Brain pericyte (primary cell): ENCODE measurements around the gene RFC4.
"Not testable (repeated sequence)": the region's sequence is repeated elsewhere in the genome, so short reads cannot be mapped to it uniquely, and the experiment has no call there.

Experiments
- DNase-seq: peaks from one replicate; pipeline ENCODE4 v3.0.0-alpha.2; 2012; ENCODE audit warnings: low read depth, low spot score

Gene RFC4

DNA sequence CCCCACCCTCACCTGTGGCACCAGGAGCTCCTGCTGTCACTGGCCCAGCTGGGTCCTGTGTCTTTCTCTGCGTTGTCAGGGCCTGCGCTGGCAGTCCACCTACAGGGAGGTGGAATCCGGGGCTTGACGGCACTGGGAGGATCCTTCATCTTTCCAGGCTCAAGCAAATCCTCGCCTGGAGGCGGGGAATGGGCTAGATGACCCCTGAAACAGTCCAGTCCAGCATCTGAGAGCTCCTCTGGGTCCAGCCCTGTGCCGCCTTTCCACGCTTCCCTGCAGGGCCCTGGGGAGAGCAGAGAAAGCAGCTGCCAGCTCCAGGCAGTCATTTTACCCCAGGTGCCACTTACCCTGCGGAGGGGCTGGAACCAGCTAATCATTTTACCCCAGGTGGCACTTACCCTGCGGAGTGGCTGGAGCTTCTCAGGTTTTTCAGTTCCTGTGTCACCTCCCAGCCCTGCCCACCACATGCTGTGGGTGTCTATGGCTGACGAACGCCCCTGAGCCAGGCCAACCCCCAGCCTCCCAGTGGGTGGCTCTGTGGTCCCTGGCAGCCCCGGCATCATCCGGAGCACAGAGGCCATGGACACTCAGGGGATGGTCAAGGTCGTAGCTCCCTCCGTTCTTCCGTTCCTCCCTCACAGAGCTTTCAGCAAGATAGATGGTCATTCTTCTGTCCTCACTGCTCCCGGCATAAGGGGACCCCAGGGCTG, 18.3 kb upstream of the RFC4 start:
- no peak for DNase-seq

DNA sequence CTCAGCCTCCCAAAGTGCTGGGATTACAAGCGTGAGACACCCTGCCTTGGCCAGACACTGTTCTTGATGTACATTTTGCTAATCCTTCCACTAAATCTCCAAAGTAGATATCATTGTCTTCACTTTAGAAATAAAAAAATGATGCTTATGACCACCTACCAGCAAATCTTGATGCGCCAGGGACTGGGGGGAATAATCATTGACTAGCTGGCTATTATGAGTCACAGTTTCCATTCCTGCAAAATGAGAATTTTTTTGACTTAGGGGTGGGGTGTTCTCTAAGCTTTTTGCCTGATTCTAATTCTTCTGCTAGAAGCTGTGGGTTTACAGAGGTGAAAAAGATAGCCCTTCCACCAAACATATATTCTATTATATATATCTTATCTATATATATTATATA, 17.1 kb upstream of the RFC4 start:
- no peak for DNase-seq

DNA sequence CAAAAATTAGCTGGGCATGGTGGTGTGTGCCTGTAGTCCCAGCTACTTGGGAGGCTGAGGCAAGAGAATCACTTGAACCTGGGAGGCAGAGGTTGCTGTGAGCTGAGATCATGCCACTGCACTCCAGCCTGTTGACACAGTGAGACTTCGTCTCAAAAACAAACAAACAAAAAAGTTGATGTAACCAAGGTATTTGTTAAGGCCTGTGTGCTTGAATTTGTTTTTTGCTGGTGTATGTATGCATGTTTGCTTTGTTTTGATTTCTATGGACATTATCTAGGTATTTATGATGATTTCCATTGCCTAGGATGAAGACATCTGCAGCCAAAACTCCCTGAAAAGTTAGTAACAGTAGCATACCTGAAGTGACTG, 16.1 kb upstream of the RFC4 start:
- DNase-seq: not testable (repeated sequence)

DNA sequence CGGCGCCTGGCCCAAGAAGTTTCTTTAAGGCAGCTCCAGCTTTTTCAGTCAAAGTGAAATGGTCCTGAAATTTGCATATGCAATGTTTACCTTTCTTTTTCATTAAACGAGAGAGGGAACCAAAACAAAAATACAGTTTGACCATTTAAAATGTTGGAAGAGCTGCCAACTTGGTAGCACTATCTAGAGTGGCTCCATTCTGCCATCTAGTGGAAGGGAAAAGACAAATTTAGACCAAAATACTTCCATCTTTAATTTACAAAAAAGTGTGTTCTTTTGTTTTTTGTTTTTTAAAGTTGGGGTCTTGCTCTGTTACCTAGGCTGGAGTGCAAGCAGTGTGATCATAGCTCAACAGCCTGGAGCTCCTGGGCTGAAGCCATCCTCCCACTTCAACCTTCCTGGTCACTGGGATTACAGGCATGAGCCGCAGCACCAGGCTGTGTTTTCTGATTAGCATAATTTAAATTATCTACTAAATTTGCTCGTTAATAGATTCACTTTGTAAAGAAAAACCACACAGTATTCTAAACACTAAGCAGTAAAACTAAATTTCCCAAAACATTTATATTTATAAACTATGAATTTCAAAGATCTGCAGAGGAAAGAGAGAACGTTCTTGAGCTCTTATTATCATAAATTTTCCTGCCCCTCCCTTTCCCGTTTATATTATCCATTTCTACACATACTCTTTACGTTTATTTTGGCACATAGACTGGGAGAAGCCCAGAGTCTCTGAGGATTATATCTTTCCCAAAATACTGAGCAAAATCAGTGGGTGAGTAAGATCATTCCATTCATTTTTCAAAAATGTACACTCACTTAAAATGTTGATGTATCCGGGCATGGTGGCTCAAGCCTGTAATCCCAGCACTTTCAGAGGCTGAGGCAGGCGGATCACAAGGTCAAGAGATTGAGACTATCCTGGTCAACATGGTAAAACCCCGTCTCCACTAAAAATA, 15.4 kb upstream of the RFC4 start:
- no peak for DNase-seq

DNA sequence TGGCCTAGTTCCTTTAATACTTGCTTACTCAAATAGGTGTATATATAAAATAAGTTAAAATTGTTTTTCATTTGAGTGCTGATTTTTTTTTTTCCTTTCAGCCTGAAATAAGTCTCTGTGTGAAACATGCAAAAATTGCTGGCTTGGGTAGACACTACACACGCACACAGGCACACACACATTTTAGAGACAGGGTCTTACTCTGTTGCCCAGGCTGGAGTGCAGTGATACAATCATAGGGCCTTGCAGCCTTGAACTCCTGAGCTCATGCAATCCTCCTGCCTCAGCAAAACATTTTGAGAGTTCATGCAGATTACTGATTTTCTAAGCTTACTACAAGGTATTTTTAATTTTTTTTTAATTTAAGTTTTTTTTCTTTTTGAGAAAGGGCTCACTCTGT, 12.7 kb upstream of the RFC4 start:
- no peak for DNase-seq

DNA sequence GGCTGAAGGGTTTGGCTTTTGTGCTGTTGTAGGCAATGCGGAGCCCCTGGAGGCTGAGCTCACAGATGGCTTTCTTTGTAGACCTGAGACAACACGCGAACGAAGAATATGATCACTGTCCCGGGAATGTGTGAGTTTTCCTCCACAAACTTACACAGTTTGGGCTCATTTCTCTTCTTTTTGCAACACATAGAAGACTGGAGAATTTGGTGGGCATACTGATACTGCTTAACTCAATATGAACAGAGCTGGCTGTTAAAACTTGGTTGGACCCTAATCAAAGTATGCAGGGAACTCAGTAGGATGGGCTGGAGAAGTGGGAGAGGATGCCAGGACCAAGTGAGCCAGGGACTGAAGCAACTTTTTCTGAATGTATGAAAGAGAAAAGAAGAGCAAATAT, 12.2 kb upstream of the RFC4 start:
- no peak for DNase-seq

DNA sequence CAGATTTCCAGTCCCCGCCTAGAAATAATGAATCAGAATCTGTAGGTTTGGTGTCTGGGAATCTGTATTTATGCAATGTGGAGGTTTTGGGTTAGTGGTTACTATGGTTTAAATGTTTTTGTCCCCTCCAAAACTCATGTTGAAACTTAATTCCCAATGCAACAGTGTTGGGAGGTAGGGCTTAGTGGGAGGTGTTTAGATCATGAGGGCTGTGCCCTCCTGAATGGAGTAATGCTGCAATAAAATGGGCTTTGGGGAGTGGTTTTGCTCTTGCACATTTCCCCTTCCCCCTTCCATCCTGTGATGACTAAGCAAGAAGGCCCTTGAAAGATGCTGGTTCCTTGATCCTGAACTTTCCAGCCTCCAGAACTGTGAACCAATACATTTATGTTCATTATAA, 9.2 kb upstream of the RFC4 start:
- no peak for DNase-seq

DNA sequence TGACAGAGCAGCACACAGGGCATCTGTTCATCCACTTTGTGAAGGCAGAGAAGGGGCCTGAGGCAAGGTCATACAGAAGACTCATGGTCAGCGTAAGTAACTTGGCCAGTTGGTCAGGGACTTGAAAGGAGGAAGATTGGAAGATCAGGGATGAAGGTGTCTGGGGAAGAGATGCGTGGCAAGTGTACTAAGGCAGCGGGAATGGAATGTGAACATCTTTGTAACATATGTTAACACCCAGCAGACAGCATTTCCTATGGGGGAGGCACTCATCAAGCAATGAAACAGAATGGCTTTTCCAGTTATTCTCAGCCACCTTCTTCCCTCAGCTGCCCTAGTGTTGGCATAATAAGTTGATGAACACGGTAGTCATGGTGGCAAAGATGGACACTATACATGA, 7.8 kb upstream of the RFC4 start:
- no peak for DNase-seq

DNA sequence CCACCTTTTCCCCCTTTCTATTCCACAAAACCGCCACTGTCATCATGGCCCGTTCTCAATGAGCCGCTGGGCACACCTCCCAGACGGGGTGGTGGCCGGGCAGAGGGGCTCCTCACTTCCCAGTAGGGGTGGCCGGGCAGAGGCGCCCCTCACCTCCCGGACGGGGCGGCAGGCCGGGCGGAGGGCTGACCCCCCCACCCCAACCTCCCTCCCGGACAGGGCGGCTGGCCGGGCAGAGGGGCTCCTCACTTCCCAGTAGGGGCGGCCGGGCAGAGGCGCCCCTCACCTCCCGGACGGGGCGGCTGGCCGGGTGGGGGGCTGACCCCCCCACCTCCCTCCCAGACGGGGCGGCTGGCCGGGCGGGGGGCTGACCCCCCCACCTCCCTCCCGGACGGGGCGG, 5.0 kb upstream of the RFC4 start:
- not testable (repeated sequence) for DNase-seq

DNA sequence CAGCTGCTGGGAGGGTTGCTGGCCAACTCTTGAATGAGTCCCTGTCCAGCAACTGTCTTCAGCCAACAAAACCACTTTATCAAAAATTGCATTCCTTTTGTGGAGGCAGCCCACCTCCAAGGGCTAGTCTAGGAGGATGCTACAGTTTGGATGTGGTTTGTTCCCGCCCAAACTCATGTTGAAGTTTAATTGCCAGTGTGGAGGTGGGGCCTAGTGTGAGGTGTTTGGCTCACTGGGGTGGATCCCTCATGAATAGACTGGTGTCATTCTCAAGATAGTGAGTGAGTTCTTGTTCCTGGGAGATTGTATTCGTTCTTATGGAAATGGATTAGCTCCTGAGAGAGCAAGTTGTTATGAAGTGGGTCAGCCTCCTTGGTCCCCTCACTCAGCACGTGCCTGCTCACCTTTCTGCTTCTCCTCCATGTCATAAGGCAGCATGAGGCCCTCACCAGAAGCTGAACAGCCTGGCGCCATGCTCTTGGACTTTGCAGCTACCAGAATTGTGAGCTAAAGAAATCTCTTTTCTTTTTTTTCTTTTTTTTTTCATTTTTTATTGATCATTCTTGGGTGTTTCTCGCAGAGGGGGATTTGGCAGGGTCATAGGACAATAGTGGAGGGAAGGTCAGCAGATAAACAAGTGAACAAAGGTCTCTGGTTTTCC, 4.2 kb upstream of the RFC4 start:
- DNase-seq: no peak

DNA sequence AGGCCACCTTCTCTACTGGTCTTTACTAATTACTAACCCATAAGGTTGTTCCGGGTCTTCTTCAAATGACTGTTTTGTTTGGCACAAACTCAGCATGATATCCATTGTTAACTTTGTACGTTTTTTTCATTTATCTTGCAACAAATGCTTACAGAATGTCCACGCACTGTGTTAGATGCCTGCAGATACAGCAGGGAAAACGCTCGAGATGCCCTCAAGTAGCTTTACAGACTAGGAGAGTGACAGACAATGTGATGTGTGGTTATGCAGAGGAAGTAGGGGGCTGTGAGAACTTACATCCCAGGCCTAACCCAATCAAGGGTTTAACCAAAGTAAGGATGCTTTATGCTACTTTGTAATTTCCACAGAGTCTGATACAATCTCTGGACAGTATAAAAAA, 949 bp upstream of the RFC4 start:
- DNase-seq: no peak

DNA sequence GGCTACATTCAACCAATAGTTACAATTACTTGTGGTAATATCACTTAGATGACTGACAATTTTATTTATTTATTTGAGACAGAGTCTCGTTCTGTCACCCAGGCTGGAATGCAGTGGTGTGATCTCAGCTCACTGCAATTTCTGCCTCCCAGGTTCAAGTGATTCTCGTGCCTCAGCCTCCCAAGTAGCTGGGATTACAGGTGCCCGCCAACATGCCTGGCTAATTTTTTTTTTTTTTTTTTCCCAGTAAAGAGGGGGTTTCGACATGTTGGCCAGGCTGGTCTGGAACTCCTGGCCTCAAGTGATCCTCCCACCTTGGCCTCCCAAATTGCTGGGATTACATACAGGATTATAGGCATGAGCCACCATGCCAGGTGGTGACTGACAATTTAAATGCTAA, 2.8 kb downstream of the RFC4 start:
- not testable (repeated sequence) for DNase-seq

DNA sequence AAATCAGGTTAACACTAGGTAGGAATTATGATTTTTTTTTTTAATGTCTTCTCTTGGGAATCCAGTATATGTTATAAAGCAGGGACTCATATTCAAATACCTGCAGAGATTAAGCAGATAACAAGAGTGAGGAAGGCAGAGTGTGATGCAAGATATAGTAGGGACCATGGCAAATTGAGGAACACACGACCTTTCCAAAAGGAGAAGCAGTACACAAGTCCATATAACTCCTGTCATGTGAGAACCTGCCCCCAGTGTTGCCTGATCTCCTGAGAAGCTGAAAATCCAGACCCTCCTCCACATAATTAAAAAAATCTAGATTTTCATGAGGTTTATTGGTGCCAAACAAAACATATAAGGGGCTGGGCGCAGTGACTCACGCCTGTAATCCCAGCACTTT, 3.6 kb downstream of the RFC4 start:
- no peak for DNase-seq

DNA sequence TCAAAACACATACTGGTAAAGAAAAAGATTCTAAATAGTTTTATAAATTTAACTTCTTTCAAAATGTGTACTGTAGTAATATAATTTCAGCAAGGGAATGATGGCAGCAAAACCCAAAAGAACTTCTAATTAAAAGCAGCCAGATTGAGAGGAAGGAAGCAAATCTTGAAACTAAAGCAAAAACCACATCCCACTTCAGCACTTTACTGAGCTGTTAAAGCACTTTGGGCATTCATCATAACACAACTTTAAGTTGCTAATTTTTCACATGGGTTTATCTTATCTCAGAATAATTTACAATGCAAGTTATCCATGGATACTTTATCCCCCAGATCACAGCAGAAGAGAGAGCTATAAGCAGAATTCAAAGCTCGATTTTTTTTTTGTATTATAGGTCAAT, 6.0 kb downstream of the RFC4 start:
- no peak for DNase-seq

DNA sequence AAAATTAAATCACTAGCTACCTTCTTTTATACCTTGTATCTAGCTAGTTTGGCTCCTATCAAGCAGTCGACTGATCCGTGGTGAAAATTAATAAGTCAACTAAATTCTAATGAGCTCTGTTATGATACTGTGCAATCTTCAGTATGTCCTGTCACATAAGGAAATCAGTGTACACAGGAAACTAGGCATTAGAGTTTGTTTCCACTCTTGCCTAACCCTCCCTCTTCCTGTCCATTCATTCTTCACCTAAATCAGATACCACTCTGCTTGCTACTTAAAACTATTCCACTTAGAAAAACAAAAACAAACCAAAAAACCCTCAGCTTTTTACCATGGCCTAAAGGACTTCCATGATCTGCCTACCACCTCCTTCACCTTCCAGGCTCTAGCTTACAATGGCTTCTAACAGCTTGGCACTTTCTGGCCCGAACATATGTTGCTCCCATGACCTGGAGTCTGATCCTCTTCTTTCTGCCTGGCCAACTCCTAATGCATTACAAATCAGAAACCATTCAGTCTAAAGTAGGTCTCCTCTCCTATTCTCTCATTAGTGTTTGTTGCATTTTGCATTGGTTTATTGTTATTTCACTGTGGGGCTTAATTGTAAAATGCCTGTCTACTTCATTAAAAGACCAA, 7.9 kb downstream of the RFC4 start:
- DNase-seq: no peak

DNA sequence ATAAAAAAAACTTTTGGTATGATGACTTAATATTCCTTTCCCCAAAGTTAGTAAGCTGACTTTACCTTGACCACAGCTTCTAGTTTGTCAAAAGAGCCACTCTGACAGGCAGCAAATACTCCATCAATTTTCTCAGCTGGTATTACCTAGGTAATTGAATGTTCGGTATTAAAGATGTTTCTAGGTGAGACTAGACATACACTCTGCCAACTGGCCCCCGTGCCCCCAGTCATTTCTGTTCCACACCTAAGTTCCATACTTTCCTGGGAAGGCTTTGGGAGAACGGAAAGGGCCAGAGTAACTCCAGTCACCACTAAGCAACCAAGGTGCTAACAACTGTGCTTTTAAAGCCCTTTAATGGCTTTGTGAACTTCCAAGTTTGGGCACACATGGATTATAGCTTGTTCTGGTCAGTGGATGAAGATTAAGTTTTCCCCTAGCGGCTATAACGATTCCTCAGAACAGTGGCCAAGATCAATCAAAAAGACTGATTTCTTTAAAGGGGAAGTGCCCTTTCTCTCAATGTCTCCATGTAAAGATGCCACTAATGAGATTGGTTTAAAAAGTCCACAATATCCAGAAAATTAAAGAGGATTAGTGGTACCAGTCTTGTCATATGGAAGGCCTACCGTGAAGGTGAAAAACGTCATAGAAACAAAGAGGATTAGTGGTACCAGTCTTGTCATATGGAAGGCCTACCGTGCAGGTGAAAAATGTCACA, 15.9 kb downstream of the RFC4 start:
- DNase-seq: no peak

DNA sequence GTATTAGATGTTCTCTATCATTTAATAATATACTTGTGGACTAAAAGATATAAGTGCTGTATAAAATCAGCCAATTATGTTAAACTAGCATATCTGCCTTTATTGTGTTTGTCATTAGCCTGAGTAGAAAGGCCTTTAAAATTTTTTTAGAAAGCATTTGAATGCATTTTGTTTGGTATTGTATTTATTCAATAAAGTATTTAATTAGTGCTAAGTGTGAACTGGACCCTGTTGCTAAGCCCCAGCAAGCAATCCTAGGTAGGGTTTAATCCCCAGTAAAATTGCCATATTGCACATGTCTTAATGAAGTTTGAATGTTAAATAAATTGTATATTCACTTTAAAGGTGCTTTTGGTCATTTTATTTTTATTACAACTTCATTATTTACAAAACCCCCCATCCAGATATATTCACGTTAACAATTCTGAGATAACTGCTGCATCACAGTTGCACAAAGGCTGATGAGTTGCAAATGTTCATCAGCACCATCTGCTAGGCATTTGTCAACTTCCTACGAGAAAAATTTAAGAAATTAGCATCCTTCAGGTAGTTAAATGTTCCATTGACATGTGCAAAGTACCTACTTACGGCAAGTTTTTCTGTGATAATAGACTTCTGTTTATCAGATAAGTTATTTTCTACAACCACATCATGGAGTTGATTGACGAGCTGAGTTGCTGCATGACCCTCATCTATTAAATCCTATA, 16.6 kb downstream of the RFC4 start:
- no peak for DNase-seq

DNA sequence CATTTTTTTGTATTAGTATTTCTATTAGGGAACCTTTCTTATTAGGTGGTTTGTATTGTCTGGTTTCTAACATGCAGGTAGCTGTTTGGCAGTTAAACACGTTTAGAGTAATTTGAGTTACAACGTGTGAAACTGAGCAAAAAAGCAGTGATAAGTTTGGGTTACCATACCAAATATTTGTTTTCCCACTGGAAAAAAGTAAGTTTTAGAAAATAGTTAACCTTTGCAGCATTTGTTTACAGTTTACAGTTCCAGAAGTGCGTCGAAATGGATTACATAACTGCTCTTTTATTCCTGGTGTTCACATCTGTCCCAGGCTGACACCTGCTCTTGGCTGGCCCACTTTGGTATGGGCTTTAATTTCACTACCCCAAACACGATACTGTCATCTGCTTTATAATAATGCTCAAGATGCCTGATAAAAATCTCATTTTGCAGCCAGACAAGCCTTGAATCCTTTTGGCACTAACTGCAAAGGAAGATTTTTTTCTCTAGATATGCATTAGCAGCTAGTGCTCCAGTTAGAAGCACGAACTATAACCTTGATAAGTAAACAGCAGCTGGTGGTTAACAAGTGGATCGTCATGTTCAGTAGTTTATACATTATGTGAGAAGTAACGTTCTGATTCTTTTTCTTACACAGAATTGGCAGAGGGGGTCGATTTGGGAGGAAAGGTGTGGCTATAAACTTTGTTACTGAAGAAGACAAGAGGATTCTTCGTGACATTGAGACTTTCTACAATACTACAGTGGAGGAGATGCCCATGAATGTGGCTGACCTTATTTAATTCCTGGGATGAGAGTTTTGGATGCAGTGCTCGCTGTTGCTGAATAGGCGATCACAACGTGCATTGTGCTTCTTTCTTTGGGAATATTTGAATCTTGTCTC, 17.6 kb downstream of the RFC4 start:
- no peak for DNase-seq

DNA sequence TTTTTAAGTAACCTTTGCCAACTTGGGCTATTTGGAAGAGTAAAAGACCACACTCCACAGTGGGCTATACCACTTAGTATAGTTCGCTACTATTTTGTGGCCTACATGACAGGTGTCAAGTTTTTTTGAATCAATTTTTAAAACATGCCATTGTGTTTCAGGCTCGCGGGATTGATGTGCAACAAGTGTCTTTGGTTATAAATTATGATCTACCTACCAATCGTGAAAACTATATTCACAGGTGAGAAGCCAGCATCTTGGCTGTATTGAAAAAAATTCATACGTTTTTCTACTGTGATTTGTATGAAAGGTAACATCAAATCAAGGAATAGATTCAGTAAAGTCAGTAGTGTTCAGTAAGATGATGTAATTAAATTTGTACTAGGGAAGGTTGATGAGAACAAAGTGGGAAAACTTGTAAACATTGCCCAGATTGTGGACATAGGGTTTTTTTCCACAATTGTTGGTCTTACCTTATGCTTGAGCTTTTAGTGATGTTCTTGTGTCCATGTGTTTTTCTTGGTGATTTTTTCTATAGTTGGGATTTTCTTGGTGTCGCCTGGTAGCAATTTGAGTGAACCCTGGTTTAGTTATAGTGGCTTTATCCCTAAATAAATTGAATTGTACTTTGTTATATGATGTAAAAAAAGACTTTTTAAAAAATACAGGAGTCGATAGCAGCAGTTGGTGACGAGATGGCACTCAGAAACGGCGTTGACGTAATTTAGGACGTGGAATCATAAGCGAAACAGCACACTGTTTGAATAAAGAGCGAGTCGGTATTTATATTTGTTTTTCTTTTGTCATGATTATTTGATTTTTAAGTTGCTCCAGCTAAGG, 18.4 kb downstream of the RFC4 start:
- DNase-seq: no peak
